Adrenal gland (tissue), 19 donors: ENCODE data around the gene KLC1. TPM values are rescaled to one million over a fixed set of nuclear protein-coding genes. Genes with fewer than 3 reads are reported as not detected.

Experiments used
- DNase-seq, 7 donors: peaks; one replicate each; pipeline ENCODE4 v3.0.0-alpha.2; 2019 to 2020
- H3K27ac ChIP-seq, 5 donors: fragments of 200-600 bp; sonication (generic) in 4 of 5; 1 replicate in 3 of 5; 2 replicates in 2 of 5; pipeline versions ENCODE4 v1.5.1 to v1.8.0; 2016 to 2020; ENCODE audit warnings: mild to moderate bottlenecking in 1 of 5
- H3K27me3 ChIP-seq: fragments of 200-600 bp; 2 replicates; pipeline ENCODE4 v1.8.0; 2021
- H3K36me3 ChIP-seq, 2 donors: fragments of 200-600 bp; replicated peaks in 1 of 2; 1 replicate in 1 of 2; 2 replicates in 1 of 2; pipeline versions ENCODE4 v1.5.1 to v1.8.0; 2018 to 2022
- H3K4me1 ChIP-seq, 2 donors: fragments of 200-600 bp; replicated peaks in 1 of 2; 1 replicate in 1 of 2; 2 replicates in 1 of 2; pipeline versions ENCODE4 v1.5.1 to v1.8.0; 2018 to 2021
- H3K4me3 ChIP-seq, 4 donors: fragments of 200-600 bp; sonication (generic) in 3 of 4; one replicate each; pipeline ENCODE4 v1.5.1; 2016 to 2018
- H3K9me3 ChIP-seq, 3 donors: fragments of 200-600 bp; sonication (generic) in 1 of 3; replicated peaks in 1 of 3; 1 replicate in 2 of 3; 2 replicates in 1 of 3; pipeline versions ENCODE4 v1.5.1 to v1.8.0; 2016 to 2021
- CTCF ChIP-seq, 6 experiments: fragments of 450-650 bp in 4 of 6; fragments of 200-600 bp in 2 of 6; sonication (generic) in 1 of 6; IDR thresholded peaks; 1 replicate in 5 of 6; 2 replicates in 1 of 6; pipeline versions ENCODE4 v1.5.1 to v1.8.0; 2016 to 2021; ENCODE audit warnings: antibody characterized with exemption in 6 of 6, mild to moderate bottlenecking in 2 of 6, moderate library complexity in 1 of 6
- POLR2A ChIP-seq, 2 donors: fragments of 450-650 bp; IDR thresholded peaks; one replicate each; pipeline ENCODE4 v1.6.1; 2017; ENCODE audit warnings: antibody characterized with exemption in 2 of 2, mild to moderate bottlenecking in 2 of 2, moderate library complexity in 1 of 2
- WGBS, 4 donors: extraction: QIAGEN DNeasy Blood & Tissue Kit in 2 of 4; methylation state at CpG; one replicate each; pipeline versions ENCODE4 v1.1.5 to v1.1.7; 2013 to 2017; 5-methylcytosine and 5-hydroxymethylcytosine counted together
- intact Hi-C, 2 donors: fragments of 100-400 bp; cut with DNase I; formaldehyde crosslinking; loops; one replicate each; pipeline versions ENCODE4 v1.14.1 to v1.15.0; 2022 to 2023
- long read RNA-seq, 10 donors: library from polyadenylated mRNA in 3 of 10; unstranded in 2 of 10; stranded (forward) in 1 of 10; transcript quantifications; one replicate each; pipeline ENCODE4 v2.0.0 and lab custom pipeline, GENCODE V29; 2021 to 2026
- polyA plus RNA-seq, 3 donors: library from polyadenylated mRNA; stranded (reverse); fragments of 200-250 nt in 2 of 3; fragments of 350-450 nt in 1 of 3; fragmentation: Illumina TruSeq in 1 of 3; extraction: RNeasy Lipid Tissue Mini Kit (QIAGEN cat#74804) in 1 of 3; gene quantifications; one replicate each; pipeline ENCODE4 v1.2.3, GENCODE V29; 2013 to 2014
- total RNA-seq, 9 donors: library from RNA; depleted of rRNA in 4 of 9; stranded (reverse); fragments of >200 nt in 4 of 9; fragments of 120-200 nt in 1 of 9; fragmentation: NEBNext Ultra II Directional in 1 of 9; extraction: Animal tissue kit (Norgen Biotek cat#: 25700) in 1 of 9; gene quantifications; one replicate each; pipeline versions ENCODE4 v1.1.0 to v1.2.4, GENCODE V29; 2013 to 2023
- donor health status: healthy with polysubstance abuse.
- donor health status: Bipolar disorder and iron deficiency.
- donor health status: DM: yes; HTN: yes; CAD: no.
- donor health status: DM: no; HTN: no; CAD: no.
- donor health status: DM: no; HTN: no; CAD: no.
- donor health status: DM: yes; HTN: yes; CAD: no.

Gene KLC1
- 100 to 1,000 TPM in 6 of 9 donors, 10 to 100 TPM in 3; 87.4 to 248 (median 131) TPM for total RNA-seq
- 100 to 1,000 TPM in 2 of 3 donors, 10 to 100 TPM in 1; 70.7 to 164 (median 120) TPM for polyA plus RNA-seq
- long read RNA-seq, donor 1, transcript KLC1-206 (15 exons, 3,250 nt) = major isoform, 5 of 11 reads
- long read RNA-seq, donor 1, partial matches to known transcripts = 0 of 11 reads
- long read RNA-seq, donor 1, other reads (novel, unspliced or antisense) = 0 of 11 reads
- long read RNA-seq, donor 2, full-length matches to known transcripts = 8 of 14 reads
- long read RNA-seq, donor 2, partial matches to known transcripts = 6 of 14 reads
- long read RNA-seq, donor 2, other reads (novel, unspliced or antisense) = 0 of 14 reads
- long read RNA-seq, donor 3, partial matches to known transcripts = 0 of 3 reads
- long read RNA-seq, donor 3, other reads (novel, unspliced or antisense) = 0 of 3 reads
- long read RNA-seq, donor 4, full-length matches to known transcripts = 10 of 20 reads
- long read RNA-seq, donor 4, partial matches to known transcripts = 8 of 20 reads
- long read RNA-seq, donor 4, other reads (novel, unspliced or antisense) = 2 of 20 reads
- long read RNA-seq, donor 5, full-length matches to known transcripts = 82 of 117 reads
- long read RNA-seq, donor 5, partial matches to known transcripts = 7 of 117 reads
- long read RNA-seq, donor 5, other reads (novel, unspliced or antisense) = 28 of 117 reads
- long read RNA-seq, donor 6, full-length matches to known transcripts = 1 of 7 reads
- long read RNA-seq, donor 6, partial matches to known transcripts = 3 of 7 reads
- long read RNA-seq, donor 6, other reads (novel, unspliced or antisense) = 3 of 7 reads
- long read RNA-seq, donor 7, full-length matches to known transcripts = 2 of 9 reads
- long read RNA-seq, donor 7, partial matches to known transcripts = 7 of 9 reads
- long read RNA-seq, donor 7, other reads (novel, unspliced or antisense) = 0 of 9 reads
- long read RNA-seq, donor 8, full-length matches to known transcripts = 10 of 10 reads
- long read RNA-seq, donor 8, partial matches to known transcripts = 0 of 10 reads
- long read RNA-seq, donor 8, other reads (novel, unspliced or antisense) = 0 of 10 reads
- long read RNA-seq, donor 9, partial matches to known transcripts = 5 of 10 reads
- long read RNA-seq, donor 9, other reads (novel, unspliced or antisense) = 0 of 10 reads
- long read RNA-seq, donor 10, full-length matches to known transcripts = 6 of 6 reads
- long read RNA-seq, donor 10, partial matches to known transcripts = 0 of 6 reads
- long read RNA-seq, donor 10, other reads (novel, unspliced or antisense) = 0 of 6 reads

GRCh38 chr14:103628684-103629502, at the start of gene KLC1:
KLC1 (plus strand) TSS chr14:103629211; CDS start chr14:103654565, 25,354 bp downstream.
- Histone ChIP-seq H3K27ac (peak within 1 kb of the TSS; percentile 93 to 99 (median 98)), H3K27me3 (no peaks in the 10 kb centered on the region), H3K4me1 (peaks cover 39 to 46% of the 10 kb centered on the region in 2 donors), H3K36me3 (no peaks in the 10 kb centered on the region), H3K4me3 (peak within 1 kb of the TSS; percentile 49 to 96 (median 82)), H3K9me3 (no peaks in the 10 kb centered on the region)
- peak; percentile 73 to 89 (median 84) for DNase-seq
- intact Hi-C loops = no loop called here
- peak; percentile 58 to 72 for TF ChIP-seq POLR2A (IDR thresholded peaks at IDR 0.05)
- TF ChIP-seq CTCF (IDR thresholded peaks at IDR 0.05) = peak in 1 of 6 experiments; percentile 11
- WGBS, 4 donors = 0 to 1% (median 0%) methylated on average over 19 to 95 of the region's 97 CpGs

GRCh38 chr14:103581206-103581605, 47.8 kb upstream of the KLC1 start:
- Histone ChIP-seq H3K27me3 (no peaks in the 10 kb centered on the region), H3K27ac (no peak overlapping the region), H3K4me3 (no peak overlapping the region), H3K4me1 (peaks cover 3 to 13% of the 10 kb centered on the region in 2 donors), H3K36me3 (peaks cover 0 to 23% of the 10 kb centered on the region in 2 donors), H3K9me3 (no peaks in the 10 kb centered on the region)
- WGBS, 4 donors = 84 to 91% (median 89%) methylated on average over 11 of the region's 11 CpGs
- intact Hi-C loops = loop anchor here in 1 of 2 donors (10.0 kb wide), 1 partner anchor 404 kb away; no protein-coding TSS in a partner anchor
- peak in 1 of 7 donors; percentile 54 for DNase-seq
- TF ChIP-seq POLR2A (IDR thresholded peaks at IDR 0.05) (no peak), CTCF (IDR thresholded peaks at IDR 0.05) (no peak)

GRCh38 chr14:103581954-103582703, 46.9 kb upstream of the KLC1 start:
- WGBS, 4 donors = 92 to 95% (median 94%) methylated on average over 18 to 26 of the region's 26 CpGs
- no peak for DNase-seq
- peaks cover 0 to 4% of the 10 kb centered on the region in 2 donors for H3K4me1 ChIP-seq
- no peaks in the 10 kb centered on the region for H3K27me3 ChIP-seq
- TF ChIP-seq CTCF (IDR thresholded peaks at IDR 0.05) (no peak), POLR2A (IDR thresholded peaks at IDR 0.05) (no peak)
- H3K9me3 ChIP-seq = no peaks in the 10 kb centered on the region
- H3K36me3 ChIP-seq = peaks cover 0 to 23% of the 10 kb centered on the region in 2 donors
- no peak overlapping the region for H3K4me3 ChIP-seq
- intact Hi-C loops = loop anchor here in 1 of 2 donors (10.0 kb wide), 1 partner anchor 403 kb away; no protein-coding TSS in a partner anchor
- H3K27ac ChIP-seq = no peak overlapping the region
